Fibroblast of lung (primary cell): ENCODE data around the gene KCNJ12.

Source experiments
- EZH2 ChIP-seq: IDR thresholded peaks from 2 replicates; pipeline ENCODE4 v1.5.1; 2012; ENCODE audit warnings: low read length, control low read depth, mild to moderate bottlenecking; ENCODE audit errors: missing control alignments
- TF ChIP-seq, protein P1 (sequence below), 2 donors: IDR thresholded peaks in 1 of 2; conservative IDR thresholded peaks in 1 of 2; 1 replicate in 1 of 2; 2 replicates in 1 of 2; pipeline ENCODE4 v1.5.1; 2011 to 2012; ENCODE audit warnings: low read length in 2 of 2, control low read depth in 1 of 2, inconsistent platforms in 1 of 2, low read depth in 1 of 2, mild to moderate bottlenecking in 1 of 2

GRCh38 chr17:21460358-21460757 lies 84.2 kb downstream of the KCNJ12 start:
- TF ChIP-seq, protein P1, sequence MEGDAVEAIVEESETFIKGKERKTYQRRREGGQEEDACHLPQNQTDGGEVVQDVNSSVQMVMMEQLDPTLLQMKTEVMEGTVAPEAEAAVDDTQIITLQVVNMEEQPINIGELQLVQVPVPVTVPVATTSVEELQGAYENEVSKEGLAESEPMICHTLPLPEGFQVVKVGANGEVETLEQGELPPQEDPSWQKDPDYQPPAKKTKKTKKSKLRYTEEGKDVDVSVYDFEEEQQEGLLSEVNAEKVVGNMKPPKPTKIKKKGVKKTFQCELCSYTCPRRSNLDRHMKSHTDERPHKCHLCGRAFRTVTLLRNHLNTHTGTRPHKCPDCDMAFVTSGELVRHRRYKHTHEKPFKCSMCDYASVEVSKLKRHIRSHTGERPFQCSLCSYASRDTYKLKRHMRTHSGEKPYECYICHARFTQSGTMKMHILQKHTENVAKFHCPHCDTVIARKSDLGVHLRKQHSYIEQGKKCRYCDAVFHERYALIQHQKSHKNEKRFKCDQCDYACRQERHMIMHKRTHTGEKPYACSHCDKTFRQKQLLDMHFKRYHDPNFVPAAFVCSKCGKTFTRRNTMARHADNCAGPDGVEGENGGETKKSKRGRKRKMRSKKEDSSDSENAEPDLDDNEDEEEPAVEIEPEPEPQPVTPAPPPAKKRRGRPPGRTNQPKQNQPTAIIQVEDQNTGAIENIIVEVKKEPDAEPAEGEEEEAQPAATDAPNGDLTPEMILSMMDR (conservative IDR thresholded peaks at IDR 0.05 in 1 of 2, IDR thresholded peaks at IDR 0.05 in 1 of 2; ENCODE audit: low read depth in 1 of 2, low read length in 2 of 2): no peak
- TF ChIP-seq EZH2: no peak
